Peyer's patch (tissue), 4 donors: ENCODE data around the gene ST6GAL1. TPM values are rescaled to one million over a fixed set of nuclear protein-coding genes. Genes with fewer than 3 reads are reported as not detected.

Experiments used
- DNase-seq, 3 donors: peaks; one replicate each; pipeline ENCODE4 v3.0.0-alpha.2; 2017 to 2019
- H3K27ac ChIP-seq, 4 donors: fragments of 200-600 bp; sonication (generic); one replicate each; pipeline ENCODE4 v1.5.1; 2016 to 2019
- H3K27me3 ChIP-seq, 2 donors: fragments of 200-600 bp; sonication (generic); one replicate each; pipeline ENCODE4 v1.5.1; 2019
- H3K36me3 ChIP-seq, 3 donors: fragments of 200-600 bp; sonication (generic); one replicate each; pipeline ENCODE4 v1.5.1; 2016 to 2019
- H3K4me1 ChIP-seq, 4 donors: fragments of 200-600 bp; sonication (generic); one replicate each; pipeline ENCODE4 v1.5.1; 2016 to 2019
- H3K4me3 ChIP-seq, 4 donors: fragments of 200-600 bp; sonication (generic); 1 replicate in 3 of 4; 2 replicates in 1 of 4; pipeline ENCODE4 v1.5.1; 2016 to 2019; ENCODE audit warnings: mild to moderate bottlenecking in 1 of 4
- H3K9me3 ChIP-seq, 4 donors: fragments of 200-600 bp; sonication (generic); one replicate each; pipeline ENCODE4 v1.5.1; 2016 to 2019; ENCODE audit warnings: mild to moderate bottlenecking in 1 of 4
- CTCF ChIP-seq, 6 experiments: fragments of 450-650 bp in 4 of 6; fragments of 200-600 bp in 2 of 6; sonication (generic) in 1 of 6; IDR thresholded peaks; one replicate each; pipeline ENCODE4 v1.5.1; 2017 to 2019; ENCODE audit warnings: antibody characterized with exemption in 6 of 6, mild to moderate bottlenecking in 3 of 6, moderate library complexity in 1 of 6
- POLR2A ChIP-seq, 2 donors: fragments of 450-650 bp; IDR thresholded peaks; one replicate each; pipeline ENCODE4 v1.5.1; 2017; ENCODE audit warnings: antibody characterized with exemption in 2 of 2, mild to moderate bottlenecking in 2 of 2, moderate library complexity in 2 of 2
- total RNA-seq, 4 donors: library from RNA; depleted of rRNA; stranded (reverse); fragments of >200 nt; gene quantifications; one replicate each; pipeline ENCODE4 v1.1.0, GENCODE V29; 2016

The ST6GAL1 gene
- total RNA-seq, 4 donors from 2014 or later, result 3.7 to 96.6 (median 14.9) TPM

DNA sequence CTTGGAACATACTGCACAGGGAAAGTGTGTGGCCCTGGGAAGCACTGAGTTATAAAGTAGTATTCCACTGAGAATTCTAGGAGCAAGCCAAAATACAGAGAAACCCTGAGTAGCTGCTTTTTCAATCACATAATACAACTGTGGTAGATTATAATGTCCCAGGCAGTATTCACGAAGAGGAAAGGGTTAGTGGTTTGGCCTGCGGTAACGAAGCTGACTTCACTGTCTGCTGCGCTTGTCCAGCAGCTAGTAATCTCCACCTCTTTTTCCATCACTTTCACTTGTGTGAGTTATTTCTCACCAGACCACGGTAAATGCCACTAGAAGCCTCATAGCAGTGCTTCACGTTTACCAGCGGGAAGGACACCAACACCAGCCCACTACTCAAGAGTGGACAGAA lies 174.6 kb downstream of the ST6GAL1 start:
- H3K4me1 ChIP-seq, result peaks cover 0 to 7% (median 3%) of the 10 kb centered on the region in 4 donors
- DNase-seq, result peak in 1 of 3 donors; percentile 52
- H3K27ac ChIP-seq, result no peak overlapping the region
- H3K27me3 ChIP-seq, result no peaks in the 10 kb centered on the region
- H3K4me3 ChIP-seq, result no peak overlapping the region
- H3K36me3 ChIP-seq, result no peaks in the 10 kb centered on the region
- TF ChIP-seq CTCF (IDR thresholded peaks at IDR 0.05) (no peak), POLR2A (IDR thresholded peaks at IDR 0.05) (no peak)
- H3K9me3 ChIP-seq, result no peaks in the 10 kb centered on the region

GRCh38 chr3:187105700-187106099 lies 175.4 kb downstream of the ST6GAL1 start:
- no peak overlapping the region for H3K27ac ChIP-seq
- DNase-seq, result no peak
- H3K27me3 ChIP-seq, result no peaks in the 10 kb centered on the region
- no peak for TF ChIP-seq POLR2A (IDR thresholded peaks at IDR 0.05)
- TF ChIP-seq CTCF (IDR thresholded peaks at IDR 0.05), result no peak
- H3K4me3 ChIP-seq, result no peak overlapping the region
- no peaks in the 10 kb centered on the region for H3K36me3 ChIP-seq
- no peaks in the 10 kb centered on the region for H3K9me3 ChIP-seq
- H3K4me1 ChIP-seq, result peaks cover 0 to 7% (median 3%) of the 10 kb centered on the region in 4 donors

GRCh38 chr3:187107989-187108388 lies 177.7 kb downstream of the ST6GAL1 start:
- Histone ChIP-seq H3K27me3 (no peaks in the 10 kb centered on the region), H3K4me1 (no peaks in the 10 kb centered on the region), H3K36me3 (no peaks in the 10 kb centered on the region), H3K27ac (no peak overlapping the region), H3K9me3 (no peaks in the 10 kb centered on the region), H3K4me3 (no peak overlapping the region)
- no peak for TF ChIP-seq CTCF (IDR thresholded peaks at IDR 0.05)
- no peak for TF ChIP-seq POLR2A (IDR thresholded peaks at IDR 0.05)
- DNase-seq, result no peak

- H3K27me3 ChIP-seq, result no peaks in the 10 kb centered on the region
- H3K4me3 ChIP-seq, result no peak overlapping the region
- no peak overlapping the region for H3K27ac ChIP-seq
- no peak for TF ChIP-seq POLR2A (IDR thresholded peaks at IDR 0.05)
- no peak for TF ChIP-seq CTCF (IDR thresholded peaks at IDR 0.05)
- H3K4me1 ChIP-seq, result no peaks in the 10 kb centered on the region
- no peaks in the 10 kb centered on the region for H3K36me3 ChIP-seq
- H3K9me3 ChIP-seq, result no peaks in the 10 kb centered on the region
- no peak for DNase-seq
Observed at GRCh38 chr3:187110156-187110555, 179.8 kb downstream of the ST6GAL1 start.

- TF ChIP-seq CTCF (IDR thresholded peaks at IDR 0.05) (peak; percentile 39 to 67 (median 62)), POLR2A (IDR thresholded peaks at IDR 0.05) (no peak)
- DNase-seq, result no peak
- no peaks in the 10 kb centered on the region for H3K9me3 ChIP-seq
- H3K4me1 ChIP-seq, result no peaks in the 10 kb centered on the region
- H3K27me3 ChIP-seq, result no peaks in the 10 kb centered on the region
- no peak overlapping the region for H3K4me3 ChIP-seq
- no peak overlapping the region for H3K27ac ChIP-seq
- H3K36me3 ChIP-seq, result no peaks in the 10 kb centered on the region
Observed at GRCh38 chr3:187112934-187113793, 182.8 kb downstream of the ST6GAL1 start.
